B cell (primary cell): Measurements from ENCODE around the gene NKX6-2. TPM values are rescaled to one million over a fixed set of nuclear protein-coding genes. Genes with fewer than 3 reads are reported as not detected.
"Not testable (repeated sequence)": the region's sequence is repeated elsewhere in the genome, so short reads cannot be mapped to it uniquely, and the experiment has no call there.

Experiments
- ATAC-seq: fragments of 200-7000 bp; cut with Tn5 transposase; one replicate; pipeline ENCODE4 v1.10.0; 2021; ENCODE audit warnings: low read depth, mild to moderate bottlenecking, moderate number of reproducible peaks, moderate library complexity
- CTCF ChIA-PET: fragments of 350-600 bp; sonication (Branson Sonifier 250); formaldehyde crosslinking; loops from one replicate; lab custom pipeline; 2021; ENCODE audit warnings: antibody characterized with exemption, inconsistent platforms; lab: Charles Lee
- POLR2A ChIA-PET: fragments of 350-600 bp; sonication (Branson Sonifier 250); formaldehyde crosslinking; loops from one replicate; lab custom pipeline; 2021; ENCODE audit warnings: antibody characterized with exemption; lab: Charles Lee
- DNase-seq: peaks from one replicate; pipeline ENCODE4 v3.0.0; 2013
- H2AFZ ChIP-seq: 2 replicates; pipeline ENCODE4 v1.6.1; 2012; ENCODE audit warnings: mild to moderate bottlenecking, low read depth, low read length; ENCODE audit not compliant: insufficient read depth, poor library complexity, severe bottlenecking
- H3K27ac ChIP-seq, 2 donors: 1 replicate in 1 of 2; 2 replicates in 1 of 2; pipeline ENCODE4 v1.5.1; 2012 to 2013; ENCODE audit warnings: low read length in 2 of 2, mild to moderate bottlenecking in 2 of 2, moderate library complexity in 1 of 2
- H3K27me3 ChIP-seq, 4 experiments: fragments of 200-600 bp in 1 of 4; sonication (generic) in 1 of 4; replicated peaks in 1 of 4; 1 replicate in 2 of 4; 2 replicates in 2 of 4; pipeline versions ENCODE4 v1.6.1 to v1.7.0; 2013 to 2016; ENCODE audit warnings: low read length in 3 of 4, mild to moderate bottlenecking in 2 of 4, mixed read lengths in 1 of 4, moderate library complexity in 1 of 4; ENCODE audit not compliant: insufficient read depth in 4 of 4, control insufficient read depth in 3 of 4; ENCODE audit errors: control extremely low read depth in 1 of 4
- H3K36me3 ChIP-seq, 2 experiments: replicated peaks in 1 of 2; 1 replicate in 1 of 2; 2 replicates in 1 of 2; pipeline versions ENCODE4 v1.6.1 to v1.7.1; 2013; ENCODE audit warnings: low read length in 1 of 2; ENCODE audit not compliant: insufficient read depth in 2 of 2, control insufficient read depth in 1 of 2; ENCODE audit errors: control extremely low read depth in 1 of 2, extremely low read depth in 1 of 2
- H3K4me1 ChIP-seq, 2 donors: fragments of 200-600 bp in 1 of 2; sonication (generic) in 1 of 2; 1 replicate in 1 of 2; 2 replicates in 1 of 2; pipeline versions ENCODE4 v1.5.1 to v1.6.1; 2013 to 2017; ENCODE audit warnings: low read length in 2 of 2; ENCODE audit not compliant: control insufficient read depth in 2 of 2, insufficient read depth in 2 of 2
- H3K4me2 ChIP-seq: replicated peaks from 2 replicates; pipeline ENCODE3; 2012; ENCODE audit warnings: mild to moderate bottlenecking, low read depth, low read length; ENCODE audit not compliant: poor library complexity, severe bottlenecking
- H3K4me3 ChIP-seq, 5 experiments: fragments of 200-600 bp in 1 of 5; sonication (generic) in 1 of 5; 1 replicate in 3 of 5; 2 replicates in 2 of 5; pipeline versions ENCODE4 v1.5.1 to v1.7.0; 2011 to 2016; ENCODE audit warnings: low read length in 4 of 5, mild to moderate bottlenecking in 4 of 5, low read depth in 2 of 5, control low read depth in 1 of 5, moderate library complexity in 1 of 5; ENCODE audit not compliant: insufficient read depth in 1 of 5; ENCODE audit errors: control extremely low read depth in 1 of 5, extremely low read depth in 1 of 5
- H3K79me2 ChIP-seq: fragments of 200-600 bp; sonication (generic); one replicate; pipeline ENCODE4 v1.6.0; 2016; ENCODE audit warnings: low read length; ENCODE audit not compliant: control insufficient read depth, insufficient read depth
- H3K9ac ChIP-seq: fragments of 200-600 bp; sonication (generic); 2 replicates; pipeline ENCODE4 v1.6.1; 2017; ENCODE audit warnings: mild to moderate bottlenecking, low read length, moderate library complexity
- H3K9me3 ChIP-seq, 3 donors: one replicate each; pipeline versions ENCODE4 v1.6.1 to v1.7.1; 2013; ENCODE audit warnings: low read length in 2 of 3; ENCODE audit not compliant: control insufficient read depth in 2 of 3, insufficient read depth in 1 of 3; ENCODE audit errors: control extremely low read depth in 1 of 3
- H4K20me1 ChIP-seq: 2 replicates; pipeline ENCODE4 v1.6.0; 2012; ENCODE audit warnings: mild to moderate bottlenecking, low read length; ENCODE audit not compliant: insufficient read depth, control insufficient read depth, poor library complexity, severe bottlenecking
- H3K27ac Mint-ChIP-seq: one replicate; pipeline ENCODE4 v1.8.0; 2021; ENCODE audit warnings: mixed read lengths
- H3K27me3 Mint-ChIP-seq: one replicate; pipeline ENCODE4 v1.8.0; 2021; ENCODE audit warnings: mixed read lengths
- H3K4me1 Mint-ChIP-seq: one replicate; pipeline ENCODE4 v1.8.0; 2021; ENCODE audit warnings: mixed read lengths
- H3K4me3 Mint-ChIP-seq: one replicate; pipeline ENCODE4 v1.8.0; 2021; ENCODE audit warnings: mixed read lengths
- H3K9me3 Mint-ChIP-seq: one replicate; pipeline ENCODE4 v1.8.0; 2022; ENCODE audit warnings: mixed read lengths; ENCODE audit not compliant: insufficient read depth
- CTCF ChIP-seq: fragments of 200-600 bp; IDR thresholded peaks from one replicate; pipeline ENCODE4 v1.8.0; 2022; ENCODE audit warnings: antibody characterized with exemption, mild to moderate bottlenecking
- EZH2 ChIP-seq: IDR thresholded peaks from 2 replicates; pipeline ENCODE4 v1.6.1; 2012; ENCODE audit warnings: borderline replicate concordance, low read depth, mild to moderate bottlenecking, moderate library complexity, low read length; ENCODE audit not compliant: insufficient read depth, poor library complexity, severe bottlenecking
- WGBS: methylation state at CpG from one replicate; pipeline ENCODE4 v1.1.5; 2013; ENCODE audit warnings: missing lambda C conversion rate; ENCODE audit not compliant: insufficient coverage; 5-methylcytosine and 5-hydroxymethylcytosine counted together
- intact Hi-C: fragments of 100-400 bp; cut with micrococcal nuclease; formaldehyde crosslinking; loops from one replicate; pipeline ENCODE4 v1.10.0; 2022
- polyA plus RNA-seq: library from polyadenylated mRNA; depleted of rRNA; stranded (reverse); fragments of >200 nt; gene quantifications from 2 replicates; pipeline ENCODE4 v1.2.3, GENCODE V29; 2012
- total RNA-seq, 2 donors: library from RNA; stranded (reverse); fragments of 120-200 nt in 1 of 2; gene quantifications; 1 replicate in 1 of 2; 2 replicates in 1 of 2; pipeline versions ENCODE4 v1.2.3 to v1.2.4, GENCODE V29; 2013 to 2022

The NKX6-2 gene
- total and polyA plus RNA-seq, 2 donors (not counting 1 experiment from before 2014, with no cell fraction given): not detected

DNA sequence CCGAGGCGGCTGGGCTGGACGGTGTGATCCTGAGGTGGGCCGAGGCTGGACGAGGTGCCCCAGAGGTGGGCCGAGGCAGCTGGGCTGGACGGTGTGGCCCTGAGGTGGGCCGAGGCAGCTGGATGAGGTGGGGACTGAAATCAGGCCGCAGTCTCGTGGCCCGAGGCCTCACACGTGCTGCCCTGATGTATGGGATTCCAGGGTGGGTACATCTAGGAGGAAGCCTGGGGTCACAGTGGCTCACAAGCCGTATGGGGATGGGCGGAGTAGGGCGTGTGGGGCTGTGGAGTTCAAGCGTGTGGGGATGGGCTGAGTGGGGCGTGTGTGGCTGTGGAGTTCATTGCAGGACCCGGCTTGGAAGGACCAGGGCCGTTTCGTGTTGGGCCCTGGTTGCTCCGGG, 12.5 kb upstream of the NKX6-2 start:
- Histone ChIP-seq H3K27ac (no peak overlapping the region), H3K9ac (no peak overlapping the region), H3K4me1 (no peaks in the 10 kb centered on the region), H3K4me2 (no peak overlapping the region), H4K20me1 (no peaks in the 10 kb centered on the region), H3K79me2 (no peaks in the 10 kb centered on the region), H3K4me3 (no peak overlapping the region), H3K27me3 (no peaks in the 10 kb centered on the region), H2AFZ (no peak overlapping the region), H3K9me3 (peaks cover 0 to 14% (median 3%) of the 10 kb centered on the region in 3 donors), H3K36me3 (no peaks in the 10 kb centered on the region)
- Mint-ChIP-seq H3K27me3 (peaks cover under 1% of the 10 kb centered on the region), H3K4me3 (no peak overlapping the region), H3K9me3 (no peaks in the 10 kb centered on the region), H3K27ac (no peak overlapping the region), H3K4me1 (no peaks in the 10 kb centered on the region)
- POLR2A ChIA-PET: no interaction called here
- intact Hi-C loops: no loop called here
- WGBS: 95% methylated on average over 21 of the region's 21 CpGs
- CTCF ChIA-PET: no interaction called here
- ATAC-seq: no peak
- no peak for TF ChIP-seq CTCF
- no peak for TF ChIP-seq EZH2
- DNase-seq: no peak

DNA sequence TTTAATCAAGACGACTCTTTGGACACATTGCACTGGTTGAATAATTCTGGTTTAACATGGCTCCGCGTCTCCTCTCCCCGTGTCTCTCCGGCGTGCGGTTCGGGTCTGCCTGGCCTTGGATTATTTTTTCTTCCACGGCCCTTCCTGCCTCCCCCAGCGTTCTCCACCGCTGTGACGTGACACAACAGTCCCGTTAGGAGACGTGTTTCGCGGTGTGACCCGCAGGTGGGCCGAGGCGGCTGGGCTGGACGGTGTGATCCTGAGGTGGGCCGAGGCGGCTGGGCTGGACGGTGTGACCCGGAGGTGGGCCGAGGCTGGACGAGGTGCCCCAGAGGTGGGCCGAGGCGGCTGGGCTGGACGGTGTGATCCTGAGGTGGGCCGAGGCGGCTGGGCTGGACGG, 12.0 kb upstream of the NKX6-2 start:
- H3K27ac ChIP-seq, POLR2A ChIA-PET, H3K4me1 ChIP-seq, intact Hi-C loops, ATAC-seq, CTCF ChIA-PET, H3K4me3 Mint-ChIP-seq, H3K36me3 ChIP-seq, H3K9ac ChIP-seq, H3K79me2 ChIP-seq, H3K9me3 Mint-ChIP-seq, H4K20me1 ChIP-seq, H3K4me2 ChIP-seq, H3K27ac Mint-ChIP-seq, H3K4me1 Mint-ChIP-seq, H3K27me3 ChIP-seq, DNase-seq, H3K4me3 ChIP-seq, H3K27me3 Mint-ChIP-seq, H2AFZ ChIP-seq: not testable (repeated sequence)
- WGBS: 93% methylated on average over 26 of the region's 32 CpGs
- peaks cover 0 to 18% (median 3%) of the 10 kb centered on the region in 3 donors for H3K9me3 ChIP-seq
